Naive thymus-derived CD4-positive, alpha-beta T cell (primary cell): ENCODE data around the gene SCGB1D1. TPM values are rescaled to one million over a fixed set of nuclear protein-coding genes. Genes with fewer than 3 reads are reported as not detected.
"Not testable (repeated sequence)": the region's sequence is repeated elsewhere in the genome, so short reads cannot be mapped to it uniquely, and the experiment has no call there.

Source experiments
- ATAC-seq: fragments of 150-1000 bp; cut with Tn5 transposase; 2 replicates; pipeline ENCODE4 v1.10.0; 2021; ENCODE audit warnings: mild to moderate bottlenecking, moderate library complexity
- CTCF ChIA-PET: fragments of 350-600 bp; sonication (Branson Sonifier 250); formaldehyde crosslinking; loops from one replicate; lab custom pipeline; 2021; ENCODE audit warnings: antibody characterized with exemption; lab: Charles Lee
- POLR2A ChIA-PET: fragments of 350-600 bp; sonication (Branson Sonifier 250); formaldehyde crosslinking; loops from one replicate; lab custom pipeline; 2021; ENCODE audit warnings: antibody characterized with exemption, inconsistent platforms; lab: Charles Lee
- DNase-seq, 9 donors: peaks; one replicate each; pipeline versions ENCODE4 v3.0.0 to v3.0.0-alpha.2; 2020 to 2022; ENCODE audit warnings: mixed read lengths in 1 of 9
- H3K27ac ChIP-seq: one replicate; pipeline ENCODE4 v1.7.0; 2013; ENCODE audit warnings: mild to moderate bottlenecking, low read depth, low read length, moderate library complexity
- H3K27me3 ChIP-seq, 2 donors: one replicate each; pipeline ENCODE4 v1.7.0; 2013; ENCODE audit warnings: low read length in 2 of 2, mild to moderate bottlenecking in 2 of 2, moderate library complexity in 2 of 2; ENCODE audit not compliant: control insufficient read depth in 2 of 2, insufficient read depth in 2 of 2
- H3K36me3 ChIP-seq, 3 experiments: 1 replicate in 2 of 3; 2 replicates in 1 of 3; pipeline ENCODE4 v1.7.0; 2013; ENCODE audit warnings: low read length in 3 of 3, mild to moderate bottlenecking in 3 of 3, moderate library complexity in 1 of 3; ENCODE audit not compliant: insufficient read depth in 3 of 3, control insufficient read depth in 2 of 3
- H3K4me1 ChIP-seq, 2 donors: one replicate each; pipeline ENCODE4 v1.7.0; 2013; ENCODE audit warnings: low read length in 2 of 2, mild to moderate bottlenecking in 2 of 2, moderate library complexity in 1 of 2; ENCODE audit not compliant: control insufficient read depth in 2 of 2, insufficient read depth in 2 of 2
- H3K4me3 ChIP-seq: 2 replicates; pipeline ENCODE4 v1.7.0; 2013; ENCODE audit warnings: mild to moderate bottlenecking, low read length
- H3K9me3 ChIP-seq, 3 experiments: 1 replicate in 2 of 3; 2 replicates in 1 of 3; pipeline ENCODE4 v1.7.0; 2013; ENCODE audit warnings: low read length in 3 of 3; ENCODE audit not compliant: control insufficient read depth in 2 of 3
- H3K27ac Mint-ChIP-seq, 9 donors: one replicate each; pipeline ENCODE4 v1.8.0; 2020 to 2022; ENCODE audit warnings: mixed read lengths in 9 of 9, mild to moderate bottlenecking in 8 of 9, moderate library complexity in 5 of 9, inconsistent platforms in 2 of 9
- H3K27me3 Mint-ChIP-seq, 5 donors: one replicate each; pipeline ENCODE4 v1.8.0; 2021 to 2022; ENCODE audit warnings: mixed read lengths in 5 of 5, mild to moderate bottlenecking in 1 of 5
- H3K36me3 Mint-ChIP-seq, 5 donors: one replicate each; pipeline ENCODE4 v1.8.0; 2020 to 2022; ENCODE audit warnings: mixed read lengths in 5 of 5, mild to moderate bottlenecking in 3 of 5, inconsistent platforms in 1 of 5
- H3K4me1 Mint-ChIP-seq, 7 donors: one replicate each; pipeline ENCODE4 v1.8.0; 2020 to 2022; ENCODE audit warnings: mixed read lengths in 7 of 7, mild to moderate bottlenecking in 3 of 7, inconsistent platforms in 1 of 7
- H3K4me3 Mint-ChIP-seq, 10 donors: one replicate each; pipeline ENCODE4 v1.8.0; 2020 to 2022; ENCODE audit warnings: mild to moderate bottlenecking in 10 of 10, mixed read lengths in 10 of 10, moderate library complexity in 6 of 10, inconsistent platforms in 2 of 10
- H3K9me3 Mint-ChIP-seq, 11 donors: one replicate each; pipeline ENCODE4 v1.8.0; 2020 to 2022; ENCODE audit warnings: mixed read lengths in 11 of 11, mild to moderate bottlenecking in 4 of 11, inconsistent platforms in 1 of 11, moderate library complexity in 1 of 11
- intact Hi-C, 2 donors: fragments of 100-400 bp; cut with micrococcal nuclease; formaldehyde crosslinking; loops; one replicate each; pipeline ENCODE4 v1.15.1; 2023
- polyA plus RNA-seq, 2 donors: library from polyadenylated mRNA; unstranded; fragments of 300-500 nt; fragmentation: Illumina TruSeq; gene quantifications; one replicate each; pipeline ENCODE4 v1.2.3, GENCODE V29; 2021
- total RNA-seq, 6 experiments: library from RNA in 5 of 6; stranded (reverse) in 5 of 6; gene quantifications; 1 replicate in 5 of 6; 2 replicates in 1 of 6; pipeline ENCODE4 v1.2.3 and lab custom pipeline; 2021 to 2026

SCGB1D1 gene
- total and polyA plus RNA-seq, 7 experiments from 2014 or later: not detected

GRCh38 chr11:62201376-62201775, 11.4 kb downstream of the SCGB1D1 start:
- H3K4me3 Mint-ChIP-seq: no peak overlapping the region
- Histone ChIP-seq H3K9me3 (no peaks in the 10 kb centered on the region), H3K4me3 (no peak overlapping the region), H3K27me3 (no peaks in the 10 kb centered on the region), H3K4me1 (no peaks in the 10 kb centered on the region), H3K36me3 (no peaks in the 10 kb centered on the region), H3K27ac (no peak overlapping the region)
- POLR2A ChIA-PET: no interaction called here
- ATAC-seq (no peak), DNase-seq (no peak)
- H3K27ac Mint-ChIP-seq: no peak overlapping the region
- peaks cover 22 to 35% (median 29%) of the 10 kb centered on the region in 5 donors for H3K27me3 Mint-ChIP-seq
- CTCF ChIA-PET: no interaction called here
- intact Hi-C loops: no loop called here
- H3K36me3 Mint-ChIP-seq: no peaks in the 10 kb centered on the region
- no peaks in the 10 kb centered on the region for H3K4me1 Mint-ChIP-seq
- H3K9me3 Mint-ChIP-seq: no peaks in the 10 kb centered on the region

GRCh38 chr11:62202910-62203309, 12.9 kb downstream of the SCGB1D1 start:
- DNase-seq (no peak), ATAC-seq (no peak)
- intact Hi-C loops: no loop called here
- Mint-ChIP-seq H3K4me1 (no peaks in the 10 kb centered on the region), H3K27me3 (peaks cover 20 to 27% (median 22%) of the 10 kb centered on the region in 5 donors), H3K9me3 (no peaks in the 10 kb centered on the region), H3K27ac (no peak overlapping the region), H3K36me3 (no peaks in the 10 kb centered on the region), H3K4me3 (no peak overlapping the region)
- Histone ChIP-seq H3K36me3 (no peaks in the 10 kb centered on the region), H3K4me3 (no peak overlapping the region), H3K9me3 (no peaks in the 10 kb centered on the region), H3K27me3 (no peaks in the 10 kb centered on the region), H3K4me1 (no peaks in the 10 kb centered on the region), H3K27ac (no peak overlapping the region)
- ChIA-PET CTCF (no interaction called here), POLR2A (no interaction called here)

DNA sequence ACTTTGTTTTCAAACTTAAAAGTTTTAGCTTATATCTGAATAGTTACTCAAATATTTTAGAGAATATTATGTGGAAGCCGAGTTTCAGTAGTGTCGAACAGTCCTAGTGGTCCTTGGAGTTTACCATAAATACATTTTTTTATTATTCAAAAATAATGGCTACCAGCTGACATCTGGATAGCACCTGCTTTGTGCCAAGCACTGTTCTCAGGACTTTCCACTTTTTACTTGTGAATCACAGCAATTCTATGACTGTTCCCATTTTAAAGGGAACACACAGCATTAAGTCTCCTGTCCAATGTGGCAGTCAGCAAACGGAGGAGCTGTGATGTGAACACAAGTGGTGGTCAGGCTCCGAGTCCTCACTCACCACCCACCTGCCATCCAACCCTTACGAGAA, 14.4 kb downstream of the SCGB1D1 start:
- H3K9me3 Mint-ChIP-seq: peaks cover 0 to 1% (median 0%) of the 10 kb centered on the region in 11 donors
- intact Hi-C loops: no loop called here
- H3K4me3 Mint-ChIP-seq: no peak overlapping the region
- H3K27ac Mint-ChIP-seq: no peak overlapping the region
- H3K9me3 ChIP-seq: no peaks in the 10 kb centered on the region
- no peak overlapping the region for H3K4me3 ChIP-seq
- POLR2A ChIA-PET: no interaction called here
- ATAC-seq: no peak
- no peaks in the 10 kb centered on the region for H3K36me3 ChIP-seq
- peaks cover 13 to 25% (median 21%) of the 10 kb centered on the region in 5 donors for H3K27me3 Mint-ChIP-seq
- no peaks in the 10 kb centered on the region for H3K4me1 Mint-ChIP-seq
- no peaks in the 10 kb centered on the region for H3K27me3 ChIP-seq
- no peak overlapping the region for H3K27ac ChIP-seq
- no peak for DNase-seq
- H3K4me1 ChIP-seq: no peaks in the 10 kb centered on the region
- CTCF ChIA-PET: interaction anchor here (0.6 kb wide), 1 partner anchor 61 kb away, joined by 3 read pairs; no protein-coding TSS in a partner anchor
- H3K36me3 Mint-ChIP-seq: no peaks in the 10 kb centered on the region

- POLR2A ChIA-PET: no interaction called here
- peaks cover 6 to 21% (median 16%) of the 10 kb centered on the region in 5 donors for H3K27me3 Mint-ChIP-seq
- H3K27ac ChIP-seq: no peak overlapping the region
- H3K27me3 ChIP-seq: no peaks in the 10 kb centered on the region
- H3K36me3 ChIP-seq: no peaks in the 10 kb centered on the region
- CTCF ChIA-PET: no interaction called here
- peaks cover 0 to 1% (median 0%) of the 10 kb centered on the region in 11 donors for H3K9me3 Mint-ChIP-seq
- DNase-seq: no peak
- H3K4me1 Mint-ChIP-seq: no peaks in the 10 kb centered on the region
- H3K4me1 ChIP-seq: no peaks in the 10 kb centered on the region
- H3K36me3 Mint-ChIP-seq: no peaks in the 10 kb centered on the region
- H3K9me3 ChIP-seq: no peaks in the 10 kb centered on the region
- no peak overlapping the region for H3K4me3 Mint-ChIP-seq
- H3K27ac Mint-ChIP-seq: peak overlapping the region in 1 of 9 donors; percentile 8
- no peak overlapping the region for H3K4me3 ChIP-seq
- intact Hi-C loops: no loop called here
- ATAC-seq: no peak
Observed at GRCh38 chr11:62205441-62205840, 15.4 kb downstream of the SCGB1D1 start.

GRCh38 chr11:62206276-62207066, 16.5 kb downstream of the SCGB1D1 start:
- H3K36me3 Mint-ChIP-seq, H3K9me3 ChIP-seq, ATAC-seq, intact Hi-C loops, H3K4me1 Mint-ChIP-seq, H3K4me3 Mint-ChIP-seq, POLR2A ChIA-PET, H3K4me3 ChIP-seq, CTCF ChIA-PET, DNase-seq, H3K36me3 ChIP-seq, H3K27ac ChIP-seq, H3K4me1 ChIP-seq, H3K27me3 ChIP-seq, H3K9me3 Mint-ChIP-seq: not testable (repeated sequence)
- Mint-ChIP-seq H3K27me3 (peaks cover 5 to 22% (median 13%) of the 10 kb centered on the region in 5 donors), H3K27ac (peak overlapping the region in 1 of 9 donors; percentile 8)

DNA sequence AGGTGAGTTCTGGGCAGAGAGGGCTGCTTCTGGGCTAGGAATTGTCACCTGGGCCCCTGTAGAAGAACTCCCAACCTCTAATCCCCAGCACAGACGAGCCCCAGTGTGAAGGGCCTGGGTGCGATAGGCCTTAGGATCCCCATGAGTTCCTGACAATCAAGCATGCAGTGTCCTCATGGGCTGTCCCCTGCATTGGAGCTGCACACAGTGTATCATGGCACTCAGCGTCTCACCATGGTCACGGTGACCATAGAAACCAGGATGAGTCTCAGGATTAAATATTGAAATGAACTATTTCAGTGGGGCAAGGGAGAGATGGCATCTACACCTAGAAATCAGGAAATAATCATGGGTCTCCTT, 18.7 kb downstream of the SCGB1D1 start:
- no peak overlapping the region for H3K4me3 Mint-ChIP-seq
- H3K9me3 Mint-ChIP-seq: peaks cover 0 to 1% (median 0%) of the 10 kb centered on the region in 11 donors
- Histone ChIP-seq H3K4me3 (no peak overlapping the region), H3K9me3 (no peaks in the 10 kb centered on the region), H3K27me3 (no peaks in the 10 kb centered on the region), H3K36me3 (no peaks in the 10 kb centered on the region), H3K27ac (no peak overlapping the region), H3K4me1 (no peaks in the 10 kb centered on the region)
- no peaks in the 10 kb centered on the region for H3K4me1 Mint-ChIP-seq
- CTCF ChIA-PET: no interaction called here
- no peak overlapping the region for H3K27ac Mint-ChIP-seq
- DNase-seq (no peak), ATAC-seq (no peak)
- intact Hi-C loops: loop anchor here in 1 of 2 donors (2.0 kb wide), 1 partner anchor 412 kb away; no protein-coding TSS in a partner anchor
- POLR2A ChIA-PET: no interaction called here
- peaks cover 5 to 17% (median 11%) of the 10 kb centered on the region in 5 donors for H3K27me3 Mint-ChIP-seq
- H3K36me3 Mint-ChIP-seq: no peaks in the 10 kb centered on the region
